Adrenal gland (tissue), 5 donors: Measurements from ENCODE around the gene CACNA1I.

Experiments
- CTCF ChIP-seq, 6 experiments: fragments of 450-650 bp in 4 of 6; fragments of 200-600 bp in 2 of 6; sonication (generic) in 1 of 6; IDR thresholded peaks; 1 replicate in 5 of 6; 2 replicates in 1 of 6; pipeline versions ENCODE4 v1.5.1 to v1.8.0; 2016 to 2021; ENCODE audit warnings: antibody characterized with exemption in 6 of 6, mild to moderate bottlenecking in 2 of 6, moderate library complexity in 1 of 6
- POLR2A ChIP-seq, 2 donors: fragments of 450-650 bp; IDR thresholded peaks; one replicate each; pipeline ENCODE4 v1.6.1; 2017; ENCODE audit warnings: antibody characterized with exemption in 2 of 2, mild to moderate bottlenecking in 2 of 2, moderate library complexity in 1 of 2
- donor health status: DM: no; HTN: no; CAD: no.

- TF ChIP-seq CTCF (IDR thresholded peaks at IDR 0.05) (no peak), POLR2A (IDR thresholded peaks at IDR 0.05) (no peak)
Measured at GRCh38 chr22:39686178-39686620, 115.6 kb downstream of the CACNA1I start.
